ENCODE results near the gene AMZ1. TPM values are rescaled to one million over a fixed set of nuclear protein-coding genes. Genes with fewer than 3 reads are reported as not detected.

AMZ1 gene
- total and polyA plus RNA-seq, 10 of the 15 experiments (the other 5 are each of a cell fraction or from before 2014, with no cell fraction given): 0.02 to 2.0 (median 0.69) TPM

- in situ Hi-C loops (cut with MboI) (no loop called here), intact Hi-C loops (cut with micrococcal nuclease; ENCODE audit: unreplicated experiment) (no loop called here)
- ATAC-seq: no peak
- H3K27ac ChIP-seq (ENCODE audit: control insufficient read depth, insufficient read depth): no peak overlapping the region
- no peak overlapping the region for H3K4me3 ChIP-seq
- no peaks in the 10 kb centered on the region for H3K27me3 ChIP-seq (replicated peaks in 1 of 2; ENCODE audit: control insufficient read depth in 2 of 2, insufficient read depth in 2 of 2, low read length in 1 of 2)
- CTCF ChIA-PET: interaction anchor here (4.1 kb wide), 1 partner anchor 63 kb away, joined by 26 read pairs; no protein-coding TSS in a partner anchor
- no peak for FAIRE-seq
- POLR2A ChIA-PET: no interaction called here
- SMC1A ChIA-PET (ENCODE audit: uncharacterized antibody, unreplicated experiment): no interaction called here
- TF ChIP-seq LARP7 (IDR thresholded peaks at IDR 0.05): no peak
- no peak for TF ChIP-seq MEF2A (IDR thresholded peaks at IDR 0.05; ENCODE audit: insufficient read depth, low read depth, low read length)
- no peak for TF ChIP-seq CHD2 (IDR thresholded peaks at IDR 0.05; ENCODE audit: borderline replicate concordance, low read depth, low read length)
- no peak for TF ChIP-seq HDAC2 (IDR thresholded peaks at IDR 0.05)
- TF ChIP-seq CHD4 (IDR thresholded peaks at IDR 0.05): no peak
- no peak overlapping the region for H2AFZ ChIP-seq (ENCODE audit: control insufficient read depth, low read depth, low read length)
- no peak overlapping the region for H3K4me2 ChIP-seq (ENCODE audit: control insufficient read depth, insufficient read depth)
- peaks cover 24% of the 10 kb centered on the region for H3K4me1 ChIP-seq (ENCODE audit: control insufficient read depth, insufficient read depth, low read length)
- peaks cover 0 to 11% of the 10 kb centered on the region in 2 experiments; a peak in 3 of 4 replicates for H3K36me3 ChIP-seq (ENCODE audit: control insufficient read depth in 2 of 2, insufficient read depth in 2 of 2, low read length in 1 of 2)
- RAD21 ChIA-PET (ENCODE audit: unreplicated experiment): interaction anchor here (0.9 kb wide), 1 partner anchor 10 kb away, joined by 3 read pairs; no protein-coding TSS in a partner anchor
- H4K20me1 ChIP-seq (ENCODE audit: control insufficient read depth, insufficient read depth): no peaks in the 10 kb centered on the region
- no peaks in the 10 kb centered on the region for H3K9me3 ChIP-seq (replicated peaks; ENCODE audit: control insufficient read depth, insufficient read depth, low read length)
- no TSS peak for BruUV-seq (replicated peaks)
- DNase-seq (ENCODE audit: low read depth, low spot score): no peak
- peaks cover 5% of the 10 kb centered on the region for H3K79me2 ChIP-seq (ENCODE audit: control insufficient read depth, insufficient read depth, low read length)
- no peak overlapping the region for H3K9ac ChIP-seq (ENCODE audit: control insufficient read depth, insufficient read depth, low read length)
- 85% methylated on average over 10 of the region's 10 CpGs for WGBS (ENCODE audit: insufficient coverage, insufficient replicate concordance, low lambda C conversion rate, missing lambda C conversion rate)
Measured at GRCh38 chr7:2646336-2646679, 41.7 kb upstream of the AMZ1 start.

- FAIRE-seq: no peak
- H3K4me3 ChIP-seq: no peak overlapping the region
- POLR2A ChIA-PET: no interaction called here
Measured at GRCh38 chr7:2646680-2647571, 41.1 kb upstream of the AMZ1 start.

More at GRCh38 chr7:2646680-2647571, 41.1 kb upstream of the AMZ1 start:
- BruUV-seq (replicated peaks): no TSS peak
- H3K4me2 ChIP-seq (ENCODE audit: control insufficient read depth, insufficient read depth): no peak overlapping the region
- in situ Hi-C loops (cut with MboI): no loop called here
- ChIA-PET SMC1A (ENCODE audit: uncharacterized antibody, unreplicated experiment) (no interaction called here), CTCF (interaction anchor here (1.1 kb wide), 1 partner anchor 32 kb away, joined by 3 read pairs; no protein-coding TSS in a partner anchor), RAD21 (ENCODE audit: unreplicated experiment) (no interaction called here)
- H4K20me1 ChIP-seq (ENCODE audit: control insufficient read depth, insufficient read depth): no peaks in the 10 kb centered on the region
- peaks cover 0 to 11% of the 10 kb centered on the region in 2 experiments; a peak in 3 of 4 replicates for H3K36me3 ChIP-seq (ENCODE audit: control insufficient read depth in 2 of 2, insufficient read depth in 2 of 2, low read length in 1 of 2)
- TF ChIP-seq YBX1 (IDR thresholded peaks at IDR 0.05) (no peak), FOS (IDR thresholded peaks at IDR 0.05; ENCODE audit: borderline replicate concordance, extremely low read depth, insufficient read length) (no peak), HDAC2 (IDR thresholded peaks at IDR 0.05) (no peak), CEBPB (IDR thresholded peaks at IDR 0.05; ENCODE audit: borderline replicate concordance in 1 of 2, low read depth in 2 of 2, low read length in 2 of 2) (no peak), RBBP5 (conservative IDR thresholded peaks at IDR 0.05) (no peak), ELK1 (IDR thresholded peaks at IDR 0.05; ENCODE audit: low read depth, low read length) (no peak), TCF3 (IDR thresholded peaks at IDR 0.05; ENCODE audit: borderline replicate concordance, insufficient read depth, low read depth, low read length) (0 out of 2 replicates have a peak, but pooled peaks have one; percentile 54), SMC3 (IDR thresholded peaks at IDR 0.05; ENCODE audit: borderline replicate concordance, low read length) (no peak)
- TF ChIP-seq, protein P1, sequence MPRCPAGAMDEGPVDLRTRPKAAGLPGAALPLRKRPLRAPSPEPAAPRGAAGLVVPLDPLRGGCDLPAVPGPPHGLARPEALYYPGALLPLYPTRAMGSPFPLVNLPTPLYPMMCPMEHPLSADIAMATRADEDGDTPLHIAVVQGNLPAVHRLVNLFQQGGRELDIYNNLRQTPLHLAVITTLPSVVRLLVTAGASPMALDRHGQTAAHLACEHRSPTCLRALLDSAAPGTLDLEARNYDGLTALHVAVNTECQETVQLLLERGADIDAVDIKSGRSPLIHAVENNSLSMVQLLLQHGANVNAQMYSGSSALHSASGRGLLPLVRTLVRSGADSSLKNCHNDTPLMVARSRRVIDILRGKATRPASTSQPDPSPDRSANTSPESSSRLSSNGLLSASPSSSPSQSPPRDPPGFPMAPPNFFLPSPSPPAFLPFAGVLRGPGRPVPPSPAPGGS (IDR thresholded peaks at IDR 0.05; ENCODE audit: borderline replicate concordance, insufficient read depth, low read depth, low read length, poor library complexity, severe bottlenecking): peak; percentile 60
- H3K79me2 ChIP-seq (ENCODE audit: control insufficient read depth, insufficient read depth, low read length): peaks cover 4% of the 10 kb centered on the region
- H3K9me3 ChIP-seq (replicated peaks; ENCODE audit: control insufficient read depth, insufficient read depth, low read length): no peaks in the 10 kb centered on the region
- ATAC-seq (no peak), DNase-seq (ENCODE audit: low read depth, low spot score) (no peak)
- H3K4me1 ChIP-seq (ENCODE audit: control insufficient read depth, insufficient read depth, low read length): peaks cover 18% of the 10 kb centered on the region
- no peaks in the 10 kb centered on the region for H3K27me3 ChIP-seq (replicated peaks in 1 of 2; ENCODE audit: control insufficient read depth in 2 of 2, insufficient read depth in 2 of 2, low read length in 1 of 2)
- no peak overlapping the region for H3K9ac ChIP-seq (ENCODE audit: control insufficient read depth, insufficient read depth, low read length)
- intact Hi-C loops (cut with micrococcal nuclease; ENCODE audit: unreplicated experiment): no loop called here
- WGBS (ENCODE audit: insufficient coverage, insufficient replicate concordance, low lambda C conversion rate, missing lambda C conversion rate): 94% methylated on average over 65 of the region's 73 CpGs
- no peak overlapping the region for H2AFZ ChIP-seq (ENCODE audit: control insufficient read depth, low read depth, low read length)
- H3K27ac ChIP-seq (ENCODE audit: control insufficient read depth, insufficient read depth): no peak overlapping the region

Measured in GM12878 (cell line).